ENCODE data around the gene PEX14.

Gene PEX14

DNA sequence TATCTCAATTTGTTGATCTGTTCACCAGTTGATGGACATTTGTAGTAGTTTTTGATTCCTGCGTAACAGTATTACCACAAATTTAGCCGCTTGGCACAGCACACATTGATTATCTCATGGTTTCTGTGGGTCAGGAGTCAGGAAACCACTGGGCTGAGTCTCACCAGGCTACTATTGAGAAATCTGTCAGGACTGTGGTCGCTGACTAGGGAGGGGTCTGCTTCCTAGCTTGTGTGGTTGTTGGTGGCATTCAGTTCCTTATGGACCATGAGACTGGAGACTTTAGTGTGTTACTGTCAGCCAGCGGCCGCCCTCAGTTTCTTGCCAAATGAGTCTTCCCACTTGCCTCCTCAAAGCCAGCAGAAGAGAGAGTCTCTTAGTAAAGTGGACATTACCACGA, 9.8 kb downstream of the PEX14 start:
- TF ChIP-seq, protein P1, sequence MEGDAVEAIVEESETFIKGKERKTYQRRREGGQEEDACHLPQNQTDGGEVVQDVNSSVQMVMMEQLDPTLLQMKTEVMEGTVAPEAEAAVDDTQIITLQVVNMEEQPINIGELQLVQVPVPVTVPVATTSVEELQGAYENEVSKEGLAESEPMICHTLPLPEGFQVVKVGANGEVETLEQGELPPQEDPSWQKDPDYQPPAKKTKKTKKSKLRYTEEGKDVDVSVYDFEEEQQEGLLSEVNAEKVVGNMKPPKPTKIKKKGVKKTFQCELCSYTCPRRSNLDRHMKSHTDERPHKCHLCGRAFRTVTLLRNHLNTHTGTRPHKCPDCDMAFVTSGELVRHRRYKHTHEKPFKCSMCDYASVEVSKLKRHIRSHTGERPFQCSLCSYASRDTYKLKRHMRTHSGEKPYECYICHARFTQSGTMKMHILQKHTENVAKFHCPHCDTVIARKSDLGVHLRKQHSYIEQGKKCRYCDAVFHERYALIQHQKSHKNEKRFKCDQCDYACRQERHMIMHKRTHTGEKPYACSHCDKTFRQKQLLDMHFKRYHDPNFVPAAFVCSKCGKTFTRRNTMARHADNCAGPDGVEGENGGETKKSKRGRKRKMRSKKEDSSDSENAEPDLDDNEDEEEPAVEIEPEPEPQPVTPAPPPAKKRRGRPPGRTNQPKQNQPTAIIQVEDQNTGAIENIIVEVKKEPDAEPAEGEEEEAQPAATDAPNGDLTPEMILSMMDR (IDR thresholded peaks at IDR 0.05; ENCODE audit: low read depth, low read length, missing control alignments) = no peak
- no peak overlapping the region for H3K4me3 ChIP-seq (ENCODE audit: low read depth, low read length)
- no peak for DNase-seq (ENCODE audit: low read depth)

DNA sequence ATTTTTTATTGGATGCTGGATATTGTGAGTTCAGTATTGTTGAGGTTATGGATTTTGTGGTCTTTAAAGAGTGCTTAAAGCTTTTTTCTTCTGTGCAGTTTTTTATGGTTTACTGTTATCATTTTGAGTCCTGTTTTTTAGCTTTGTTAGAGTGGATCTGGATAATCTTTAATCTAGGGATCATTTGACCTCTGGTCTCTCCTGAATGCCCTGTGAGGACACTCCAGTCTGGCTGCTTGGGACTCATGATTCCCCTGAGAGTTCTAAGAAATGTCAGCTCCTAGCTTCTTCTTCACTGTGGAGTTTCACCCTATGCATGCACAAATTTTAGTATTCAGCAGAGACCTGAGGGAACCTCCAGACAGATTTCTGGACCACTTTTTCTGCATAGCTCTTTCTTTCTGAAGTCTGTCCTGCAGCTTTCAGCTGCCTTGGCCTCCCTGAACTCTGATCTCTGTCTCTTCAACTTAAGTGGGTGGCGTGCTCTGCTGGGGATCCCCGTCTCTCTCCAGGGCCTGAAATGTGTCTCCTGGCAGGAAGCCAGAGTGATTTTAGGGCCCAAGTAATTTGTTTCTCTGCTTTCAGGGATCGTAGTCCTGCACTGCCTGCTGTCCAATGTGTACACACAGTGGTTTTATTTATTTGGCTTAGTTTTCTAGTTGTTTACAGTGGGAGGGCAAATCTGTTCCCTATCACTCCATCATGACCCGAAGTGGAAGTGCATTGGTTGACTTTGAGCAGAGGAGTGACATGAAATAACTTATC, 14.7 kb downstream of the PEX14 start:
- no peak overlapping the region for H3K4me3 ChIP-seq (ENCODE audit: low read depth, low read length)
- TF ChIP-seq, protein P1 (IDR thresholded peaks at IDR 0.05; ENCODE audit: low read depth, low read length, missing control alignments) = no peak
- DNase-seq (ENCODE audit: low read depth) = no peak

GRCh38 chr1:10490286-10490970, 15.7 kb downstream of the PEX14 start:
- TF ChIP-seq, protein P1 (IDR thresholded peaks at IDR 0.05; ENCODE audit: low read depth, low read length, missing control alignments) = no peak
- no peak overlapping the region for H3K4me3 ChIP-seq (ENCODE audit: low read depth, low read length)
- DNase-seq (ENCODE audit: low read depth) = no peak

GRCh38 chr1:10494418-10494753, 19.6 kb downstream of the PEX14 start:
- no peak for DNase-seq (ENCODE audit: low read depth)
- no peak overlapping the region for H3K4me3 ChIP-seq (ENCODE audit: low read depth, low read length)
- TF ChIP-seq, protein P1 (IDR thresholded peaks at IDR 0.05; ENCODE audit: low read depth, low read length, missing control alignments) = no peak

GRCh38 chr1:10494754-10495474, 20.2 kb downstream of the PEX14 start:
- DNase-seq (ENCODE audit: low read depth) = peak; percentile 80
- TF ChIP-seq, protein P1 (IDR thresholded peaks at IDR 0.05; ENCODE audit: low read depth, low read length, missing control alignments) = peak; percentile 89
- H3K4me3 ChIP-seq (ENCODE audit: low read depth, low read length) = peak overlapping the region; percentile 30

DNA sequence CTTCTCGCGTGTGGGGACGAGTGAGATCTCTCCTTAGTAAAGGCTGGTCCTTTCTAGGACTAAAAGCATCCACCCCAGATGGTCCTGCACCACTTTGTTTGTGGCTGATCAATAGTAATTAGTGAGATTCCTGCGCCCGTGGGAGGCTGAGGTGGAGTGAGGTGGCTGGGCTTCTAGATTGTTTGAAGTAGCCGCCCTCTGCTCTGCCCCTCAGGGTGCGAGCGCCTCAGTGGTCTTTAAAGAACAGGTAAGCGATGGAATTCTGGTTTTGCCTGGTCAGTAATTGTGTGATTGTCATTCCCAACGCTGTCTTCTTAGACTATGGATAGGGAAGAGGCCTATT, 20.7 kb downstream of the PEX14 start:
- DNase-seq (ENCODE audit: low read depth) = no peak
- TF ChIP-seq, protein P1 (IDR thresholded peaks at IDR 0.05; ENCODE audit: low read depth, low read length, missing control alignments) = no peak
- H3K4me3 ChIP-seq (ENCODE audit: low read depth, low read length) = peak overlapping the region; percentile 7; the same call in 1 of the 2 replicates

Data from GM12864 (cell line).